PC-3 (cell line): Measurements from ENCODE around the gene KYNU.

ENCODE experiments used
- EZH2 ChIP-seq: fragments of 300-600 bp; sonication (generic); IDR thresholded peaks from one replicate; pipeline ENCODE4 v1.6.1; 2017; ENCODE audit warnings: antibody characterized with exemption, mild to moderate bottlenecking, low read length; ENCODE audit not compliant: unreplicated experiment
- EZH2phosphoT487 ChIP-seq: fragments of 300-600 bp; sonication (generic); IDR thresholded peaks from 2 replicates; pipeline ENCODE4 v1.6.1; 2018; ENCODE audit warnings: mild to moderate bottlenecking, antibody characterized with exemption, low read length, borderline replicate concordance
- TF ChIP-seq, protein P1 (sequence below): fragments of 300-600 bp; sonication (generic); conservative IDR thresholded peaks from 2 replicates; pipeline ENCODE4 v1.5.1; 2017; ENCODE audit warnings: antibody characterized with exemption, low read depth, mild to moderate bottlenecking, low read length

DNA sequence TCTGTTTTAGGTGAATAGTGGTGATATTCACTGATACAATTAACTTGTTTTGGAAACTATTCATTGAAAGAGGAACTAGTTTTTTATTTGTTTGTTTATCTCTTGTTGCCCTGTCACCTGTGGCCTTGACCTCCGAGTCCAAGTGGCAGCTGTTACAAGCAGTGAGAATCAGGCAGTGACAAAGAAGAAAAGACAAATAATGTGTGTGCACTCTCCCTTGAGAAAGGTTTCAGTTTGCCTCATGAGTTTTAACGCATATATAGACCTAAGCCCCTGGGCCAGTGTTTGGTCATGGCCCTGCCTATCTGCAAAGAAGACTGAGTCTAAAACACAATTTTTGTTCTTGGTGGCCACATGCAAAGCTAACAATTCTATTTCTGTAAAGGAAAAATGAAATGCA lies 15.3 kb downstream of the KYNU start:
- TF ChIP-seq, protein P1, sequence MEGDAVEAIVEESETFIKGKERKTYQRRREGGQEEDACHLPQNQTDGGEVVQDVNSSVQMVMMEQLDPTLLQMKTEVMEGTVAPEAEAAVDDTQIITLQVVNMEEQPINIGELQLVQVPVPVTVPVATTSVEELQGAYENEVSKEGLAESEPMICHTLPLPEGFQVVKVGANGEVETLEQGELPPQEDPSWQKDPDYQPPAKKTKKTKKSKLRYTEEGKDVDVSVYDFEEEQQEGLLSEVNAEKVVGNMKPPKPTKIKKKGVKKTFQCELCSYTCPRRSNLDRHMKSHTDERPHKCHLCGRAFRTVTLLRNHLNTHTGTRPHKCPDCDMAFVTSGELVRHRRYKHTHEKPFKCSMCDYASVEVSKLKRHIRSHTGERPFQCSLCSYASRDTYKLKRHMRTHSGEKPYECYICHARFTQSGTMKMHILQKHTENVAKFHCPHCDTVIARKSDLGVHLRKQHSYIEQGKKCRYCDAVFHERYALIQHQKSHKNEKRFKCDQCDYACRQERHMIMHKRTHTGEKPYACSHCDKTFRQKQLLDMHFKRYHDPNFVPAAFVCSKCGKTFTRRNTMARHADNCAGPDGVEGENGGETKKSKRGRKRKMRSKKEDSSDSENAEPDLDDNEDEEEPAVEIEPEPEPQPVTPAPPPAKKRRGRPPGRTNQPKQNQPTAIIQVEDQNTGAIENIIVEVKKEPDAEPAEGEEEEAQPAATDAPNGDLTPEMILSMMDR, result no peak
- TF ChIP-seq EZH2 (no peak), EZH2phosphoT487 (no peak)
